ENCODE results near the gene FANCC. TPM values are rescaled to one million over a fixed set of nuclear protein-coding genes. Genes with fewer than 3 reads are reported as not detected.
"Not testable (repeated sequence)": the region's sequence is repeated elsewhere in the genome, so short reads cannot be mapped to it uniquely, and the experiment has no call there.

The FANCC gene
- total and polyA plus RNA-seq, 2 experiments from 2014 or later, result 11.9 to 14.0 TPM

- Histone ChIP-seq H3K4me1 (ENCODE audit: low read depth) (peaks cover 11% of the 10 kb centered on the region), H3K27ac (no peak overlapping the region), H3K27me3 (no peaks in the 10 kb centered on the region), H3K36me3 (no peaks in the 10 kb centered on the region), H3K4me3 (no peak overlapping the region), H3K9me3 (ENCODE audit: low read depth) (no peaks in the 10 kb centered on the region)
- peak in 1 of 2 donors; percentile 11 for DNase-seq (ENCODE audit: low read depth in 1 of 2, low spot score in 1 of 2)
- TF ChIP-seq CTCF (IDR thresholded peaks at IDR 0.05; ENCODE audit: low read depth, low read length), result no peak
Observed at GRCh38 chr9:95296761-95297160, 20.7 kb downstream of the FANCC start.

- H3K27ac ChIP-seq; H3K27me3 ChIP-seq; H3K9me3 ChIP-seq (ENCODE audit: low read depth); DNase-seq (ENCODE audit: low read depth in 1 of 2, low spot score in 1 of 2); H3K36me3 ChIP-seq; H3K4me3 ChIP-seq: not testable (repeated sequence)
- peaks cover 11% of the 10 kb centered on the region for H3K4me1 ChIP-seq (ENCODE audit: low read depth)
Observed at GRCh38 chr9:95293296-95293695, 24.2 kb downstream of the FANCC start.

- no peak for DNase-seq (ENCODE audit: low read depth in 1 of 2, low spot score in 1 of 2)
- H3K9me3 ChIP-seq (ENCODE audit: low read depth), result no peaks in the 10 kb centered on the region
- H3K27me3 ChIP-seq, result no peaks in the 10 kb centered on the region
- H3K27ac ChIP-seq, result no peak overlapping the region
- H3K36me3 ChIP-seq, result no peaks in the 10 kb centered on the region
- TF ChIP-seq CTCF (IDR thresholded peaks at IDR 0.05; ENCODE audit: low read depth, low read length), result no peak
- H3K4me3 ChIP-seq, result no peak overlapping the region
- peaks cover 7% of the 10 kb centered on the region for H3K4me1 ChIP-seq (ENCODE audit: low read depth)
Observed at GRCh38 chr9:95292226-95292625, 25.3 kb downstream of the FANCC start.

GRCh38 chr9:95286151-95286550, 31.4 kb downstream of the FANCC start:
- Histone ChIP-seq H3K36me3 (no peaks in the 10 kb centered on the region), H3K4me3 (no peak overlapping the region), H3K27me3 (no peaks in the 10 kb centered on the region), H3K4me1 (ENCODE audit: low read depth) (no peaks in the 10 kb centered on the region), H3K9me3 (ENCODE audit: low read depth) (no peaks in the 10 kb centered on the region), H3K27ac (no peak overlapping the region)
- DNase-seq (ENCODE audit: low read depth in 1 of 2, low spot score in 1 of 2), result peak in 1 of 2 donors; percentile 34
- no peak for TF ChIP-seq CTCF (IDR thresholded peaks at IDR 0.05; ENCODE audit: low read depth, low read length)

- Histone ChIP-seq H3K4me3 (no peak overlapping the region), H3K9me3 (ENCODE audit: low read depth) (no peaks in the 10 kb centered on the region), H3K27ac (no peak overlapping the region), H3K4me1 (ENCODE audit: low read depth) (no peaks in the 10 kb centered on the region), H3K27me3 (no peaks in the 10 kb centered on the region), H3K36me3 (no peaks in the 10 kb centered on the region)
- TF ChIP-seq CTCF (IDR thresholded peaks at IDR 0.05; ENCODE audit: low read depth, low read length), result no peak
- no peak for DNase-seq (ENCODE audit: low read depth in 1 of 2, low spot score in 1 of 2)
Observed at GRCh38 chr9:95285307-95285706, 32.2 kb downstream of the FANCC start.

GRCh38 chr9:95284162-95285080, 33.1 kb downstream of the FANCC start:
- no peak overlapping the region for H3K27ac ChIP-seq
- no peak for TF ChIP-seq CTCF (IDR thresholded peaks at IDR 0.05; ENCODE audit: low read depth, low read length)
- no peak for DNase-seq (ENCODE audit: low read depth in 1 of 2, low spot score in 1 of 2)

More at GRCh38 chr9:95284162-95285080, 33.1 kb downstream of the FANCC start:
- Histone ChIP-seq H3K9me3 (ENCODE audit: low read depth) (no peaks in the 10 kb centered on the region), H3K4me1 (ENCODE audit: low read depth) (no peaks in the 10 kb centered on the region), H3K27me3 (no peaks in the 10 kb centered on the region), H3K36me3 (no peaks in the 10 kb centered on the region), H3K4me3 (no peak overlapping the region)
